ENCODE measurements around the gene TEAD1. TPM values are rescaled to one million over a fixed set of nuclear protein-coding genes. Genes with fewer than 3 reads are reported as not detected.

The TEAD1 gene
- total RNA-seq, 1 experiment from 2014 or later: 102 TPM

DNA sequence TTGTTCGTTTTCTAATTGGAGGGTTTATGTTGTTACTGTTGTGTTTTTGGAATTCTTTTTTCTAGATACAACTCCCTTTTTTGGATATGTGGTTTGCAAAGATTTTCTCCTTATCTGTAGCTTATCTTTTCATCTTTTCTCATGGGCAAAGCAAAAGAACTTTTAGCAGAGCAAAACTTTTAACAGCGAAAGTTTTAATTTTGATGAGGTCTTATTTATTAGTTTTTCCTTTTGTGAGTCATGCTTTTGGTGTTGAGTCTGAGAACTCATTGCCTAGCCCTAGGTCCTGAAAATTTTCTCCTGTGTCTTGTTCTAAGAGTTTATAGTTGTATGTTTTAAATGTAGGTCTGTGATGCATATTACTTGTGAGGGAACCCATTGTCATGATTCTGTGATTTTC is 99.4 kb downstream of the TEAD1 start:
- POLR2A ChIA-PET: no interaction called here
- no peaks in the 10 kb centered on the region for H3K36me3 ChIP-seq (ENCODE audit: control insufficient read depth, insufficient read depth, low read length)
- in situ Hi-C loops (cut with HindIII; ENCODE audit: low pct_unique_long_range_greater_than_20kb, low sequenced_read_pairs): no loop called here
- TF ChIP-seq TCF7L2 (IDR thresholded peaks at IDR 0.05; ENCODE audit: low read depth, low read length): no peak
- no peak overlapping the region for H3K27ac ChIP-seq (ENCODE audit: low read length)
- DNase-seq (ENCODE audit: low read depth, low spot score) (no peak), ATAC-seq (no peak)
- no peaks in the 10 kb centered on the region for H3K27me3 ChIP-seq (ENCODE audit: control insufficient read depth, insufficient read depth, low read length)
- CTCF ChIA-PET: no interaction called here
- H3K9me3 ChIP-seq (ENCODE audit: control insufficient read depth, insufficient read depth, low read depth, low read length): no peaks in the 10 kb centered on the region
- intact Hi-C loops (cut with micrococcal nuclease; ENCODE audit: unreplicated experiment): no loop called here
- peaks cover 17% of the 10 kb centered on the region for H3K4me1 ChIP-seq (ENCODE audit: control insufficient read depth, insufficient read depth, low read length)
- BruUV-seq (replicated peaks): no TSS peak
- H3K4me3 ChIP-seq (ENCODE audit: low read depth in 2 of 2, low read length in 2 of 2): no peak overlapping the region

DNA sequence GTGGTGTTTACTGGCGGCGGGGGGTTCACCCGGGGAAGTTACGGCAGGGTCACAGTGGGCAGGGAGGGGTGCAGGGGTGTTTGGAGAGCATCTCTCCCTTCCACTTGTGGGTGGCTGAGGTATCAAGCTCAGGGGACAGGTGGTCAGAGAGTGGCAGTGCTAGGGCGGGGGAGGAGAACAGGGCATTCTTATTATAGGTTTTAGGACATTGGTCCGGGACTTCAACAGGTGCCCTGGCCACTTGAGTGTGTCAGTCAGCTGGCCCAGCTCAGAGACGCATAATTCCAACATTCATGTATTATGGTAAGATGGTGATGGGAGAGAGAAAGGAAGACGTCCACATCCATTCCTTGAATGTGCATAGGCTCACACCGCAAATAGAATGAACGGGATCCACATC is 101.7 kb downstream of the TEAD1 start:
- Histone ChIP-seq H3K4me3 (ENCODE audit: low read depth in 2 of 2, low read length in 2 of 2) (no peak overlapping the region), H3K27ac (ENCODE audit: low read length) (no peak overlapping the region), H3K9me3 (ENCODE audit: control insufficient read depth, insufficient read depth, low read depth, low read length) (no peaks in the 10 kb centered on the region), H3K36me3 (ENCODE audit: control insufficient read depth, insufficient read depth, low read length) (no peaks in the 10 kb centered on the region), H3K27me3 (ENCODE audit: control insufficient read depth, insufficient read depth, low read length) (no peaks in the 10 kb centered on the region), H3K4me1 (ENCODE audit: control insufficient read depth, insufficient read depth, low read length) (peaks cover 2% of the 10 kb centered on the region; the same call in 1 of the 2 replicates)
- DNase-seq (ENCODE audit: low read depth, low spot score) (no peak), ATAC-seq (no peak)
- intact Hi-C loops (cut with micrococcal nuclease; ENCODE audit: unreplicated experiment): no loop called here
- TF ChIP-seq TCF7L2 (IDR thresholded peaks at IDR 0.05; ENCODE audit: low read depth, low read length) (no peak), POLR2AphosphoS5 (IDR thresholded peaks at IDR 0.05; ENCODE audit: low read depth, low read length) (no peak), SIN3A (IDR thresholded peaks at IDR 0.05; ENCODE audit: borderline replicate concordance, insufficient read depth, low read depth, low read length) (no peak)
- TF ChIP-seq, protein P1, sequence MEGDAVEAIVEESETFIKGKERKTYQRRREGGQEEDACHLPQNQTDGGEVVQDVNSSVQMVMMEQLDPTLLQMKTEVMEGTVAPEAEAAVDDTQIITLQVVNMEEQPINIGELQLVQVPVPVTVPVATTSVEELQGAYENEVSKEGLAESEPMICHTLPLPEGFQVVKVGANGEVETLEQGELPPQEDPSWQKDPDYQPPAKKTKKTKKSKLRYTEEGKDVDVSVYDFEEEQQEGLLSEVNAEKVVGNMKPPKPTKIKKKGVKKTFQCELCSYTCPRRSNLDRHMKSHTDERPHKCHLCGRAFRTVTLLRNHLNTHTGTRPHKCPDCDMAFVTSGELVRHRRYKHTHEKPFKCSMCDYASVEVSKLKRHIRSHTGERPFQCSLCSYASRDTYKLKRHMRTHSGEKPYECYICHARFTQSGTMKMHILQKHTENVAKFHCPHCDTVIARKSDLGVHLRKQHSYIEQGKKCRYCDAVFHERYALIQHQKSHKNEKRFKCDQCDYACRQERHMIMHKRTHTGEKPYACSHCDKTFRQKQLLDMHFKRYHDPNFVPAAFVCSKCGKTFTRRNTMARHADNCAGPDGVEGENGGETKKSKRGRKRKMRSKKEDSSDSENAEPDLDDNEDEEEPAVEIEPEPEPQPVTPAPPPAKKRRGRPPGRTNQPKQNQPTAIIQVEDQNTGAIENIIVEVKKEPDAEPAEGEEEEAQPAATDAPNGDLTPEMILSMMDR (IDR thresholded peaks at IDR 0.05): no peak
- TF ChIP-seq, protein P2, sequence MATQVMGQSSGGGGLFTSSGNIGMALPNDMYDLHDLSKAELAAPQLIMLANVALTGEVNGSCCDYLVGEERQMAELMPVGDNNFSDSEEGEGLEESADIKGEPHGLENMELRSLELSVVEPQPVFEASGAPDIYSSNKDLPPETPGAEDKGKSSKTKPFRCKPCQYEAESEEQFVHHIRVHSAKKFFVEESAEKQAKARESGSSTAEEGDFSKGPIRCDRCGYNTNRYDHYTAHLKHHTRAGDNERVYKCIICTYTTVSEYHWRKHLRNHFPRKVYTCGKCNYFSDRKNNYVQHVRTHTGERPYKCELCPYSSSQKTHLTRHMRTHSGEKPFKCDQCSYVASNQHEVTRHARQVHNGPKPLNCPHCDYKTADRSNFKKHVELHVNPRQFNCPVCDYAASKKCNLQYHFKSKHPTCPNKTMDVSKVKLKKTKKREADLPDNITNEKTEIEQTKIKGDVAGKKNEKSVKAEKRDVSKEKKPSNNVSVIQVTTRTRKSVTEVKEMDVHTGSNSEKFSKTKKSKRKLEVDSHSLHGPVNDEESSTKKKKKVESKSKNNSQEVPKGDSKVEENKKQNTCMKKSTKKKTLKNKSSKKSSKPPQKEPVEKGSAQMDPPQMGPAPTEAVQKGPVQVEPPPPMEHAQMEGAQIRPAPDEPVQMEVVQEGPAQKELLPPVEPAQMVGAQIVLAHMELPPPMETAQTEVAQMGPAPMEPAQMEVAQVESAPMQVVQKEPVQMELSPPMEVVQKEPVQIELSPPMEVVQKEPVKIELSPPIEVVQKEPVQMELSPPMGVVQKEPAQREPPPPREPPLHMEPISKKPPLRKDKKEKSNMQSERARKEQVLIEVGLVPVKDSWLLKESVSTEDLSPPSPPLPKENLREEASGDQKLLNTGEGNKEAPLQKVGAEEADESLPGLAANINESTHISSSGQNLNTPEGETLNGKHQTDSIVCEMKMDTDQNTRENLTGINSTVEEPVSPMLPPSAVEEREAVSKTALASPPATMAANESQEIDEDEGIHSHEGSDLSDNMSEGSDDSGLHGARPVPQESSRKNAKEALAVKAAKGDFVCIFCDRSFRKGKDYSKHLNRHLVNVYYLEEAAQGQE (IDR thresholded peaks at IDR 0.05; ENCODE audit: insufficient read depth in 1 of 2, low read depth in 2 of 2, low read length in 1 of 2): no peak
- in situ Hi-C loops (cut with HindIII; ENCODE audit: low pct_unique_long_range_greater_than_20kb, low sequenced_read_pairs): no loop called here
- ChIA-PET POLR2A (no interaction called here), CTCF (no interaction called here)
- BruUV-seq (replicated peaks): no TSS peak

DNA sequence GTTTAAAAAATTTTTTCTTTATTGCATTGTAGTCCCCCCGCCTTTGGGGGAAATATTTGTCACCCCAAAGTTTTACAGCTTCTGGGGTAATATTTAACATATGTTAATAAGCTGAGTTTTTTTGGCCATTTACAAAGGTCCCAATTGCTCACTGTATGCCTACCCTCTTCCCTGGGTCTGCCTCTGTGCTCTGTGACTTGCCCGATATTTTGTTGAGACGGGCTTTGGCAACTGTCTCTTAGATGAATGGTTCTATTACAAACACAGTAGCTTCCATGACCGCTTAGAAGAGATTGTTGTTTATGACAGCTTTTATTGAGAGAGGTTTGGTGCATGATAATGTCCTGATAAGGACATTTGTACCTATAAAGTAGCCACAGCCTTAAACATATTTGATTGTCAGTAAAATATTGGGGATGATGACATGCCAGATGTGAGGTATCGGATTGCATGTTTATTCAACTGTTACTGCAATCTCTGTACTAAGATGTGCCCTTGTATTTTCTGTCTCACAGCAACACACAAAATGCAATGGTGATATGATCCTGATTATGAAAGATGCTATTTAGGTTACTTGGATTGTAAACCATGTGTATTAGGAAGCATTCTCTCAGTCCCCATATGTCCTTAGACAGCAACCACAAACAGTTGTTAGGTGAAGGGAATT is 103.1 kb downstream of the TEAD1 start:
- 0 out of 2 replicates have a peak, but pooled peaks cover 2% of the 10 kb centered on the region for H3K4me1 ChIP-seq (ENCODE audit: control insufficient read depth, insufficient read depth, low read length)
- no peak overlapping the region for H3K27ac ChIP-seq (ENCODE audit: low read length)
- ATAC-seq (no peak), DNase-seq (ENCODE audit: low read depth, low spot score) (no peak)
- in situ Hi-C loops (cut with HindIII; ENCODE audit: low pct_unique_long_range_greater_than_20kb, low sequenced_read_pairs): no loop called here
- H3K4me3 ChIP-seq (ENCODE audit: low read depth in 2 of 2, low read length in 2 of 2): no peak overlapping the region
- H3K27me3 ChIP-seq (ENCODE audit: control insufficient read depth, insufficient read depth, low read length): no peaks in the 10 kb centered on the region
- TF ChIP-seq, protein P1 (IDR thresholded peaks at IDR 0.05): no peak
- no peak for TF ChIP-seq SIN3A (IDR thresholded peaks at IDR 0.05; ENCODE audit: borderline replicate concordance, insufficient read depth, low read depth, low read length)
- TF ChIP-seq TCF7L2 (IDR thresholded peaks at IDR 0.05; ENCODE audit: low read depth, low read length): no peak
- TF ChIP-seq POLR2AphosphoS5 (IDR thresholded peaks at IDR 0.05; ENCODE audit: low read depth, low read length): no peak
- TF ChIP-seq, protein P2 (IDR thresholded peaks at IDR 0.05; ENCODE audit: insufficient read depth in 1 of 2, low read depth in 2 of 2, low read length in 1 of 2): no peak
- ChIA-PET CTCF (no interaction called here), POLR2A (no interaction called here)
- no peaks in the 10 kb centered on the region for H3K9me3 ChIP-seq (ENCODE audit: control insufficient read depth, insufficient read depth, low read depth, low read length)
- intact Hi-C loops (cut with micrococcal nuclease; ENCODE audit: unreplicated experiment): no loop called here
- no peaks in the 10 kb centered on the region for H3K36me3 ChIP-seq (ENCODE audit: control insufficient read depth, insufficient read depth, low read length)
- BruUV-seq (replicated peaks): no TSS peak
